ENCODE data around the gene TBC1D22B. TPM values are rescaled to one million over a fixed set of nuclear protein-coding genes. Genes with fewer than 3 reads are reported as not detected.
A peak's percentile ranks its signal among the peaks of the same experiment; 100 is the strongest.

The TBC1D22B gene
- total and polyA plus RNA-seq, 12 donors, result 7.4 to 21.9 (median 15.7) TPM

DNA sequence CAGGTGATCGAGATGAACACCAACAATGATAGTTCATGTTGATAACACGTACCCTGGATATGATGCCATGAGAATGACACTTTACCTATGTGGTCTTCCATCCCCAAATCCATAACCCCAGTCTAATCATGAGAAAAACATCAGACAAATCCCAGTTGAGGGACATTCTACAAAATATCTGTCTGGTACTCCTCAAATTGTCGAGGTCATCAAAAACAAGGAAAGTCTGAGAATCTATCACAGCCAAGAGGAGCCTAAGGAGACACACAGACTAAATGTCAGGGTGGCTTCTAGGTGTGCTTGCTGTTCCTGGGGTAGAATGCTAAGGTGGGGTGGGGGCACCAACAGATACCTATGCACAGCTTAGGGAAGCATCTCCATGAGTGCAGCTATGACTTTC lies 93.5 kb downstream of the TBC1D22B start:
- intact Hi-C loops (cut with DNase I), result no loop called here
- 85 to 87% (median 86%) methylated on average over 3 of the region's 3 CpGs for WGBS, 4 donors
- no peak for TF ChIP-seq POLR2A (IDR thresholded peaks at IDR 0.05)
- TF ChIP-seq, protein P1, sequence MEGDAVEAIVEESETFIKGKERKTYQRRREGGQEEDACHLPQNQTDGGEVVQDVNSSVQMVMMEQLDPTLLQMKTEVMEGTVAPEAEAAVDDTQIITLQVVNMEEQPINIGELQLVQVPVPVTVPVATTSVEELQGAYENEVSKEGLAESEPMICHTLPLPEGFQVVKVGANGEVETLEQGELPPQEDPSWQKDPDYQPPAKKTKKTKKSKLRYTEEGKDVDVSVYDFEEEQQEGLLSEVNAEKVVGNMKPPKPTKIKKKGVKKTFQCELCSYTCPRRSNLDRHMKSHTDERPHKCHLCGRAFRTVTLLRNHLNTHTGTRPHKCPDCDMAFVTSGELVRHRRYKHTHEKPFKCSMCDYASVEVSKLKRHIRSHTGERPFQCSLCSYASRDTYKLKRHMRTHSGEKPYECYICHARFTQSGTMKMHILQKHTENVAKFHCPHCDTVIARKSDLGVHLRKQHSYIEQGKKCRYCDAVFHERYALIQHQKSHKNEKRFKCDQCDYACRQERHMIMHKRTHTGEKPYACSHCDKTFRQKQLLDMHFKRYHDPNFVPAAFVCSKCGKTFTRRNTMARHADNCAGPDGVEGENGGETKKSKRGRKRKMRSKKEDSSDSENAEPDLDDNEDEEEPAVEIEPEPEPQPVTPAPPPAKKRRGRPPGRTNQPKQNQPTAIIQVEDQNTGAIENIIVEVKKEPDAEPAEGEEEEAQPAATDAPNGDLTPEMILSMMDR (IDR thresholded peaks at IDR 0.05), result no peak
- Histone ChIP-seq H3K27ac (no peak overlapping the region), H3K4me1 (replicated peaks in 1 of 2) (peaks cover 4 to 14% of the 10 kb centered on the region in 2 donors), H3K36me3 (replicated peaks in 1 of 2) (no peaks in the 10 kb centered on the region), H3K4me3 (no peak overlapping the region), H3K27me3 (no peaks in the 10 kb centered on the region), H3K9me3 (replicated peaks in 1 of 3) (no peaks in the 10 kb centered on the region)
- DNase-seq, result no peak

DNA sequence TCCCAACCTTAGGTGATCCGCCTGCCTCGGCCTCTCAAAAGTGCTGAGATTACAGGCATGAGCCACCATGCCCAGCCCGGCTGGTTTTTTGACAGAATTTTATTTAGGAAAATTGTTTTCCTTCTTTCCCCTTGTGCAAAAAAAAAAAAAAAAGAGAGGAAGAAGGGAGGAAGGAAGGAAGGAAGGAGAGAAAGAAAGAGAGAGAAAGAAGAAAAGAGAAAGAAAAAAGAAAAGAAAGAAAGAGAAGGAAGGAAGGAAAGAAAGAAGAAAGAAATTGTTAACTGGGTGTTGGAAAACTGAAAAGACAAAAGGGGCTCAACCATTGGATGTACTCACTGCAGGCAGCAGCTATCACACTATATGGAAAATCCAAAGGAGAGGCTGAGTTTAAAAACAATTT lies 94.8 kb downstream of the TBC1D22B start:
- Histone ChIP-seq H3K9me3 (replicated peaks in 1 of 3) (no peaks in the 10 kb centered on the region), H3K27me3 (no peaks in the 10 kb centered on the region), H3K4me1 (replicated peaks in 1 of 2) (peaks cover 4 to 22% of the 10 kb centered on the region in 2 donors), H3K36me3 (replicated peaks in 1 of 2) (no peaks in the 10 kb centered on the region), H3K4me3 (no peak overlapping the region), H3K27ac (no peak overlapping the region)
- no peak for TF ChIP-seq POLR2A (IDR thresholded peaks at IDR 0.05)
- TF ChIP-seq, protein P1 (IDR thresholded peaks at IDR 0.05), result no peak
- intact Hi-C loops (cut with DNase I), result no loop called here
- no peak for DNase-seq
- WGBS, 4 donors, result 89 to 94% (median 90%) methylated on average over 3 of the region's 3 CpGs

DNA sequence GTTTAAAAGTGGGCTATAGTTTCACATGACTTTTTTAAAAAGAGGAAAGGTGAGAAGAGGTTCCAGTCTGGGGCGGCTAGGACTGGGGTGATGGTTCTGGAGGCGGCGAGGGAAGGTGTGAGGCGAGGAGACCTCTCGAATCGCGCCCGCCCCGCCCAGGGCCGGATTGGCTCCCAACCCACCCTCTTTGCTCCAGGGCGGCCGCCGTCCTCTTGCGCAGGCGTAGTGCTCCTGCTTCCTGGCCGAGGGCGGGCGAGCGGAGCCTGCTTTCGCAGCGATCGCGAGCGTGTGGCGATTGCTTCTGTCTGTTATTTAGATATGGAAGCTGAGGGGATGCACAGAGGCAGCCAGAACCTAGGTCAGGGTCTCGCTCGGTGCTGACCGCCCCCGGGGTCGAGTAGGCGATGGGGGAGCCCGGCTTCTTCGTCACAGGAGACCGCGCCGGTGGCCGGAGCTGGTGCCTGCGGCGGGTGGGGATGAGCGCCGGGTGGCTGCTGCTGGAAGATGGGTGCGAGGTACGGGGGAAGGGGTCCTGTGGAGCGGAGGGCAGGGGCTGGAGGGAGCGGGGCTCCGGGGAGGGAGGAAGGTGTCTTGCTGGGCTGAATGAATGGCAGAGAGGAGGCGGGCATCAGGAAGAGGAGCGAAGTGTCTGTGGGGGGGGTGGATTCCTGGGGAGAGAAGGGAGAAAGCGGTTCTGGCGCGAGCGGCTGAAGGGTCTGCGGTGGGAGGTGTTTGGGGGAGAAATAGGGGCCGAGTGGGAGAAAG lies 96.4 kb downstream of the TBC1D22B start, which contains the start of gene RNF8:
TSS of gene RNF8 (plus strand) at position 223 of the 765 bp plus-strand sequence. CDS start at position 405, 182 bp downstream.
- WGBS, 4 donors, result 0 to 2% (median 0%) methylated on average over 27 to 54 of the region's 54 CpGs
- peak within 1 kb of the TSS in 4 of 5 donors; percentile 43 to 78 (median 60) for H3K27ac ChIP-seq

More for the DNA sequence above, 96.4 kb downstream of the TBC1D22B start, which contains the start of gene RNF8:
- peak within 1 kb of the TSS; percentile 38 to 79 (median 64) for H3K4me3 ChIP-seq
- TF ChIP-seq, protein P1 (IDR thresholded peaks at IDR 0.05), result no peak
- TF ChIP-seq POLR2A (IDR thresholded peaks at IDR 0.05), result peak in 1 of 2 donors; percentile 56
- no peaks in the 10 kb centered on the region for H3K36me3 ChIP-seq (replicated peaks in 1 of 2)
- DNase-seq, result peak; percentile 88 to 92 (median 90)
- H3K27me3 ChIP-seq, result no peaks in the 10 kb centered on the region
- H3K4me1 ChIP-seq (replicated peaks in 1 of 2), result peaks cover 4 to 22% of the 10 kb centered on the region in 2 donors
- intact Hi-C loops (cut with DNase I), result no loop called here
- H3K9me3 ChIP-seq (replicated peaks in 1 of 3), result no peaks in the 10 kb centered on the region
